Head of caudate nucleus (tissue), 42 donors: Measurements from ENCODE around the gene DGCR2.
A peak's percentile ranks its signal among the peaks of the same experiment; 100 is the strongest.
"Not testable (repeated sequence)": the region's sequence is repeated elsewhere in the genome, so short reads cannot be mapped to it uniquely, and the experiment has no call there.

Source experiments
- DNase-seq, 42 donors: peaks; one replicate each; pipeline versions ENCODE4 v3.0.0 to v3.0.0-alpha.2; 2020 to 2021; ENCODE audit warnings: mixed read lengths in 7 of 42
- intact Hi-C: fragments of 100-400 bp; cut with DNase I; formaldehyde crosslinking; loops from one replicate; pipeline ENCODE4 v1.15.0; 2022

The DGCR2 gene

GRCh38 chr22:19122143-19122751 is at the start of gene DGCR2:
Gene DGCR2, minus strand, starts transcription at chr22:19122412. Its CDS starts 206 bp downstream, at chr22:19122206.
- intact Hi-C loops: loop anchor here (2.0 kb wide), 1 partner anchor 23 kb away; the partner anchor contains the start of gene ESS2
- peak; percentile 92 to 99 (median 98) for DNase-seq

- DNase-seq: no peak
- intact Hi-C loops: no loop called here
These were observed 47.7 kb upstream of the DGCR2 start for GRCh38 chr22:19169947-19170318.

- no peak for DNase-seq
- intact Hi-C loops: no loop called here
These were observed 47.1 kb upstream of the DGCR2 start for GRCh38 chr22:19169002-19169946.

- intact Hi-C loops: no loop called here
- no peak for DNase-seq
These were observed 46.1 kb upstream of the DGCR2 start for GRCh38 chr22:19168088-19168890.

- intact Hi-C loops: no loop called here
- DNase-seq: no peak
These were observed 45.1 kb upstream of the DGCR2 start for GRCh38 chr22:19167106-19167869.

- intact Hi-C loops: no loop called here
- DNase-seq: no peak
These were observed 44.2 kb upstream of the DGCR2 start for GRCh38 chr22:19166421-19166820.

- no peak for DNase-seq
- intact Hi-C loops: no loop called here
These were observed 42.2 kb upstream of the DGCR2 start for GRCh38 chr22:19164425-19164824.

- intact Hi-C loops, DNase-seq: not testable (repeated sequence)
These were observed 36.4 kb upstream of the DGCR2 start for GRCh38 chr22:19158649-19159048.

GRCh38 chr22:19156109-19156508 is 33.9 kb upstream of the DGCR2 start:
- intact Hi-C loops: not testable (repeated sequence)

GRCh38 chr22:19152942-19153883 is 31.0 kb upstream of the DGCR2 start:
- intact Hi-C loops: no loop called here

More at GRCh38 chr22:19156109-19156508, 33.9 kb upstream of the DGCR2 start:
- DNase-seq: not testable (repeated sequence)

GRCh38 chr22:19151329-19152191 is 29.3 kb upstream of the DGCR2 start:
- intact Hi-C loops: no loop called here
- DNase-seq: no peak

More at GRCh38 chr22:19152942-19153883, 31.0 kb upstream of the DGCR2 start:
- DNase-seq: no peak

- intact Hi-C loops: no loop called here
- no peak for DNase-seq
These were observed 28.5 kb upstream of the DGCR2 start for GRCh38 chr22:19150482-19151328.

- intact Hi-C loops: loop anchor here (10.0 kb wide), 2 partner anchors 295 to 485 kb away; partner anchors contain the start of gene C22orf39
- no peak for DNase-seq
These were observed 27.8 kb upstream of the DGCR2 start, which contains the start of gene GSC2 for GRCh38 chr22:19149991-19150390. Gene GSC2, minus strand, starts transcription at chr22:19150292. Its CDS starts 9 bp downstream, at chr22:19150283.

- DNase-seq: no peak
- intact Hi-C loops: loop anchor here (10.0 kb wide), 2 partner anchors 296 to 486 kb away; partner anchors contain the start of gene C22orf39
These were observed 27.1 kb upstream of the DGCR2 start for GRCh38 chr22:19149047-19149883.
